T-helper 1 cell (primary cell): ENCODE data around the gene UBE2B.

Experiments
- DNase-seq, 5 donors: peaks; one replicate each; pipeline ENCODE4 v3.0.0-alpha.2; 2012 to 2020

The UBE2B gene

GRCh38 chr5:134438721-134439123 lies 67.4 kb downstream of the UBE2B start:
- DNase-seq = no peak

GRCh38 chr5:134439210-134439654 lies 67.9 kb downstream of the UBE2B start:
- no peak for DNase-seq

- DNase-seq = no peak
Measured at GRCh38 chr5:134440201-134440755, 68.9 kb downstream of the UBE2B start.
